C4-2B (cell line): Measurements from ENCODE around the gene RSPO3.

Source experiments
- H3K27ac ChIP-seq: fragments of 450-650 bp; 2 replicates; pipeline ENCODE4 v1.5.1; 2017
- ZFX ChIP-seq: fragments of 450-650 bp; IDR thresholded peaks from 2 replicates; pipeline ENCODE4 v1.6.1; 2017
- TF ChIP-seq, protein P1 (sequence below): fragments of 450-650 bp; conservative IDR thresholded peaks from 2 replicates; pipeline ENCODE4 v1.5.1; 2017; ENCODE audit warnings: mild to moderate bottlenecking

RSPO3 gene

DNA sequence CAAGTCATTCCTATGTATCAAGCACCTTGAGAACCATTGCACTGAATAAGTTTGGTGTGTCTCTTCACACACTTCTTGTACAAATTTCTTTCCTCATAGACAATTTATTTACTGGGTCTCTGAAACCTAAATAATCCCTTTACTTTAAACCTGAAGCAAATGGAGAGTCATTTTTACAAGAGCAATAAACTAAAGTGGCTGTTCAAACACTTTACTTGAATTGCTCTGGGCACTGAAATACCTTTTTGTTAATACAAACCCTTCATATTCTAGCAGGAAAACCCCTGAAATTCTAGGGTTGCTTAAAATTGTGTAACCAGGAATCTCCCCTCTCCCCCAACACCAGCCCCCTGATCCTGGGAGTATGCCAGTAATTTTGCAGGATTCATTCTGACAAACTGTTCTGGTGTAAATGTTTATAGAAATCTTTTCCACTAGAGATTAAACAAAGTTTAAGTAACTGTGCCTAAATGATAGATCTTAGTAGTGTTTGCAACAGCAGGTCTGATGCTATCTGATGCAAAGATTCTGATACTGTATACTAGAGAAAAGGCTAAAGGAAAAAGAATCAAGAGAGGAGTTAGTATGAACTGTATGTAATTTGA, 13.4 kb downstream of the RSPO3 start:
- TF ChIP-seq, protein P1, sequence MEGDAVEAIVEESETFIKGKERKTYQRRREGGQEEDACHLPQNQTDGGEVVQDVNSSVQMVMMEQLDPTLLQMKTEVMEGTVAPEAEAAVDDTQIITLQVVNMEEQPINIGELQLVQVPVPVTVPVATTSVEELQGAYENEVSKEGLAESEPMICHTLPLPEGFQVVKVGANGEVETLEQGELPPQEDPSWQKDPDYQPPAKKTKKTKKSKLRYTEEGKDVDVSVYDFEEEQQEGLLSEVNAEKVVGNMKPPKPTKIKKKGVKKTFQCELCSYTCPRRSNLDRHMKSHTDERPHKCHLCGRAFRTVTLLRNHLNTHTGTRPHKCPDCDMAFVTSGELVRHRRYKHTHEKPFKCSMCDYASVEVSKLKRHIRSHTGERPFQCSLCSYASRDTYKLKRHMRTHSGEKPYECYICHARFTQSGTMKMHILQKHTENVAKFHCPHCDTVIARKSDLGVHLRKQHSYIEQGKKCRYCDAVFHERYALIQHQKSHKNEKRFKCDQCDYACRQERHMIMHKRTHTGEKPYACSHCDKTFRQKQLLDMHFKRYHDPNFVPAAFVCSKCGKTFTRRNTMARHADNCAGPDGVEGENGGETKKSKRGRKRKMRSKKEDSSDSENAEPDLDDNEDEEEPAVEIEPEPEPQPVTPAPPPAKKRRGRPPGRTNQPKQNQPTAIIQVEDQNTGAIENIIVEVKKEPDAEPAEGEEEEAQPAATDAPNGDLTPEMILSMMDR, result no peak
- no peak for TF ChIP-seq ZFX
- no peak overlapping the region for H3K27ac ChIP-seq

DNA sequence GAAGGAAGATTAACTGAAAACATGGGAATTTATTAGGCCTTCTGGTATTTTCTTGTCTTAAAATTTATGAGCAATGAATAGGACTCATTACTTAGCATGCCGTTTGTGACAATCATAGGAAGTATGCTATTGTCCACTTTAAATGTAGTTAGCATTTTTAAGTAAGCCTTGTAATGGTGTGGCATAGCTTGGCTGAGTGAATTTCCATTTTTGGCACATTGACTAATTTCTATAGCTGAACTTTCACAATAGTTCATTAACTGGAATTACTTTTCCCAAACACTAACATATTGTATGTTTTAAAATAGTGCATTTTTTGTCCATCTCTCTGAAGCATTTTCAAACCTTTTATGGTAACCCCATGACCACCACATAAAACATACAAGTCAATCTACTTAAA, 15.7 kb downstream of the RSPO3 start:
- no peak for TF ChIP-seq ZFX
- TF ChIP-seq, protein P1, result no peak

DNA sequence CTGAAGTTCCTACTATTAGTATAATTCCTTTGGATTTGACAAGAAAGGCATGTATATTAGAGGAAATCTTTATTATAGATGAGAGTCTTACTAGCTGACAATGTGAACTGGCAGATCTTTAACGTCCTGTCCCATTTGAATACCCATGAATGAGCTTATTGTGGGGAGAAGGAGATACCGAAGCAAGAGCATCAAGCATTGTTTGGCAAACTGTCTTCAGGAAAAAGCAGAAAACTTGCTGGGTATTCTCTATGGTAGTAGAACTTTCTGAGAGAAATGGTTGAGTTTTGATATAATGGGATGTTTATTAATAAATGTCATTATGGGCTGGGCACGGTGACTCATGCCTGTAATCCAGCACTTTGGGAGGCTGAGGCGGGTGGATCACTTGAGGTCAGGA, 18.3 kb downstream of the RSPO3 start:
- no peak overlapping the region for H3K27ac ChIP-seq
- TF ChIP-seq, protein P1, result no peak
- TF ChIP-seq ZFX, result no peak

More for the DNA sequence above, 15.7 kb downstream of the RSPO3 start:
- no peak overlapping the region for H3K27ac ChIP-seq

DNA sequence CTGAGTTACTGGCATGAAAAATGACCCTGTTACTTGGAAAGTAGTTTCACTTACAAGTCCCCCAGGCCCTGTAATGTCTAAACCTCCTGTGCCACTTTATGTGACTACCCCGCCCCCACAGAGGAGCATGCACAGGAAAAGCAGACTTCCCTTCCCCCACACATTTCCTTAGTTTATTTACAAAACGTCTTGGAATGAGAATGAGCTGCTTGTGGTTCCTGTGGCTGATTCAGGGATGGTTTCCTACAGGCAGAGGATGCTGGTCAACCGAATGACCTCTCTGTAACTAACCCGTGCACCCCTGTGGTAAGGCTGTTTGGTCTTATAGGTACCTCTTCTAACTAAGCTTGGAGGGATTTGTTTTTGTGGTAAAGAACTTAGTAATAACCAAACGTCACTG, 28.5 kb downstream of the RSPO3 start:
- TF ChIP-seq, protein P1, result no peak
- no peak for TF ChIP-seq ZFX
- no peak overlapping the region for H3K27ac ChIP-seq

DNA sequence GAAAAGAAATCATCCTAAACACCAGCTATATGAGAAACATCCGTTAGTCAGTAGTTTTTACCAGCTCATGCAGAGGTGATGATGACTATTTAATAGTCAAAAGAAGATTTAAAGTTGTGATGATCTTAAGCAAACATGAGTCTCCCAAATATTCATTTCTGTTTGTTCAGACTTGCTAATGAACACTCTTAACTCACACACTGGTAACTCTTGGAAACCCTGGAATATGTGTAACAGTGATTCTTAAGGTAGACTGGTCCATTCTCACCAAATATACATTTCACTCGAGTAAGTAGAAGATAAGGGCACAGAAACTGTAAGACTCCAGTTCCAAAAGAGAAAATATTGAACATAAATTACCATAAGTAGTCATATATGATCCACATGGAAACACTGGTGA, 29.1 kb downstream of the RSPO3 start:
- TF ChIP-seq ZFX, result no peak
- TF ChIP-seq, protein P1, result no peak
- H3K27ac ChIP-seq, result no peak overlapping the region

DNA sequence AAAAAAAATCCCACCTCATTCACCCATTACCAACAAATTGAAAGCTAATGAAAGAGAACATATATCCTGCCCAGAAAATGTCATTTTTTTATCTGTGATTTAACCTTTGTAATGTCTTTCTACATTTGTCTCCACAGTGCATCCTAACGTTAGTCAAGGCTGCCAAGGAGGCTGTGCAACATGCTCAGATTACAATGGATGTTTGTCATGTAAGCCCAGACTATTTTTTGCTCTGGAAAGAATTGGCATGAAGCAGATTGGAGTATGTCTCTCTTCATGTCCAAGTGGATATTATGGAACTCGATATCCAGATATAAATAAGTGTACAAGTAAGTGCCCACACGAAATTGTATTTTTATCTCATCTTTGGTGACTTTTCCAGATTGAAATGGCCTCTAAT, 30.0 kb downstream of the RSPO3 start:
- no peak for TF ChIP-seq ZFX
- H3K27ac ChIP-seq, result no peak overlapping the region

DNA sequence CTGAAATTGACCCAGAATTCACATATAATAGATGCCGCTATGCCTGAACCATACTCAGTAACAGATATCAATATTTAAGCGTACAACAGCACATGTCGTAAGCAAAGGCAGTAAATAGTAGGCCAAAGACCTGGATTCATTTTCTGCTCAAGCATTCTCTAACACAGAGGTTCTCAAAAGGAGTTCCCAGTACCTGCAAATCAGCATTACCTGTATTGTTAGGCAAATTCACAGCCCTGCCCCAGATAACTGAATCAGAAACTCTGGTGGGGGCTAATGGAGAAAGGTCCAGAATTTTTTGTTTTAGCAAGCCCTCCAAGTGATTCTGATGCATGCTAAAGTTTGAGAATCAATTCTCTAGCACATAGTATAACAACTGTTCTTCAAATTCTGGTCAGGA, 36.0 kb downstream of the RSPO3 start:
- no peak overlapping the region for H3K27ac ChIP-seq
- TF ChIP-seq, protein P1, result no peak
- TF ChIP-seq ZFX, result no peak

DNA sequence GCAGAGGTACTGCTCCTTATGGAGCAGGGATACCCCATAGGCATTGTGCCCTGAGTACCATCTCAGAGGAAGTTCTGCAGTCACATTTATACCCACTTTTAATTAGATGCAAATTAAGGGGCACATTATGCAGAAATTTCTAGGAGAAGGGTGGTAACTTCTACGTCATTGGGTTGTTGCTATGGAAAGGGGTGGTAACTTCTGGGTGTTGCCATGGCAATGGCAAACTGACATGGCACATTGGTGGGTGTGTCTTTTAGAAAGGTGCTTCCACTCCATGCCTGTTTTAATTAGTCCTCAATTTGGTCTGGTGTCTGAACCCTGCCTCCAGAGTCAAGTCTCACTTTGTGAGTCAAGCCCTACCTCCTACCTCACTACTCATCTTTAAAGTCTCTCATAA, 42.0 kb downstream of the RSPO3 start:
- no peak overlapping the region for H3K27ac ChIP-seq
- TF ChIP-seq, protein P1, result no peak
- TF ChIP-seq ZFX, result no peak
